LNCAP (cell line): ENCODE measurements around the gene PLCB2.

Experiments
- TF ChIP-seq, protein P1 (sequence below): fragments of 450-650 bp; IDR thresholded peaks from 2 replicates; pipeline ENCODE4 v1.5.1; 2017; ENCODE audit warnings: mild to moderate bottlenecking

Gene PLCB2

GRCh38 chr15:40245666-40246450 is 61.9 kb downstream of the PLCB2 start:
- TF ChIP-seq, protein P1, sequence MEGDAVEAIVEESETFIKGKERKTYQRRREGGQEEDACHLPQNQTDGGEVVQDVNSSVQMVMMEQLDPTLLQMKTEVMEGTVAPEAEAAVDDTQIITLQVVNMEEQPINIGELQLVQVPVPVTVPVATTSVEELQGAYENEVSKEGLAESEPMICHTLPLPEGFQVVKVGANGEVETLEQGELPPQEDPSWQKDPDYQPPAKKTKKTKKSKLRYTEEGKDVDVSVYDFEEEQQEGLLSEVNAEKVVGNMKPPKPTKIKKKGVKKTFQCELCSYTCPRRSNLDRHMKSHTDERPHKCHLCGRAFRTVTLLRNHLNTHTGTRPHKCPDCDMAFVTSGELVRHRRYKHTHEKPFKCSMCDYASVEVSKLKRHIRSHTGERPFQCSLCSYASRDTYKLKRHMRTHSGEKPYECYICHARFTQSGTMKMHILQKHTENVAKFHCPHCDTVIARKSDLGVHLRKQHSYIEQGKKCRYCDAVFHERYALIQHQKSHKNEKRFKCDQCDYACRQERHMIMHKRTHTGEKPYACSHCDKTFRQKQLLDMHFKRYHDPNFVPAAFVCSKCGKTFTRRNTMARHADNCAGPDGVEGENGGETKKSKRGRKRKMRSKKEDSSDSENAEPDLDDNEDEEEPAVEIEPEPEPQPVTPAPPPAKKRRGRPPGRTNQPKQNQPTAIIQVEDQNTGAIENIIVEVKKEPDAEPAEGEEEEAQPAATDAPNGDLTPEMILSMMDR: no peak

- TF ChIP-seq, protein P1: no peak
Measured at GRCh38 chr15:40244961-40245523, 62.7 kb downstream of the PLCB2 start.

GRCh38 chr15:40243126-40243810 is 64.5 kb downstream of the PLCB2 start:
- TF ChIP-seq, protein P1: no peak

DNA sequence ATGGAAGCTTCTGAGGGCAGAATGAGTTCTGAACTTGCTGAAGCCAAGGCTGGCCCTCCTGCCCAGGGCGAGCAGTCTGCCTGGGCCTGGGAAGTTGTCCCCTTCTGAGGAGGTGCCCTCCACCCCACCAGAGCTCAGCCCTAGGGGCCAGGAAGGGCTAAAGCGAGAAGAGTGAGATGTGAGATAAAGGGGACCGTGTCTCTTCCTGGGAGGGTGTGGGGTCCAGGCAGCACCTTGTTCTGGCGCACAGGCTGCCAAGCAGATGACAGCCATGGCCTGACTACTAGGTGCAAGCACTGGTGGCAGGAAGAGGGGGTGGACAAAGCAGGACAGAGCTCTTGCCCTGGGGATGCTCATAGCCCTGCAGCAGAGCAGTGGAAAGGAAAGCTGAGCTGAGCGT is 65.1 kb downstream of the PLCB2 start:
- TF ChIP-seq, protein P1: no peak

GRCh38 chr15:40242213-40242599 is 65.5 kb downstream of the PLCB2 start:
- TF ChIP-seq, protein P1: no peak

- TF ChIP-seq, protein P1: no peak
Measured at GRCh38 chr15:40241269-40242212, 66.2 kb downstream of the PLCB2 start.
